Peyer's patch (tissue), 4 donors: ENCODE results near the gene NDUFS2.

ENCODE experiments used
- POLR2A ChIP-seq, 2 donors: fragments of 450-650 bp; IDR thresholded peaks; one replicate each; pipeline ENCODE4 v1.5.1; 2017; ENCODE audit warnings: antibody characterized with exemption in 2 of 2, mild to moderate bottlenecking in 2 of 2, moderate library complexity in 2 of 2
- TF ChIP-seq, protein P1 (sequence below), 6 experiments: fragments of 450-650 bp in 4 of 6; fragments of 200-600 bp in 2 of 6; sonication (generic) in 1 of 6; IDR thresholded peaks; one replicate each; pipeline ENCODE4 v1.5.1; 2017 to 2019; ENCODE audit warnings: antibody characterized with exemption in 6 of 6, mild to moderate bottlenecking in 3 of 6, moderate library complexity in 1 of 6

DNA sequence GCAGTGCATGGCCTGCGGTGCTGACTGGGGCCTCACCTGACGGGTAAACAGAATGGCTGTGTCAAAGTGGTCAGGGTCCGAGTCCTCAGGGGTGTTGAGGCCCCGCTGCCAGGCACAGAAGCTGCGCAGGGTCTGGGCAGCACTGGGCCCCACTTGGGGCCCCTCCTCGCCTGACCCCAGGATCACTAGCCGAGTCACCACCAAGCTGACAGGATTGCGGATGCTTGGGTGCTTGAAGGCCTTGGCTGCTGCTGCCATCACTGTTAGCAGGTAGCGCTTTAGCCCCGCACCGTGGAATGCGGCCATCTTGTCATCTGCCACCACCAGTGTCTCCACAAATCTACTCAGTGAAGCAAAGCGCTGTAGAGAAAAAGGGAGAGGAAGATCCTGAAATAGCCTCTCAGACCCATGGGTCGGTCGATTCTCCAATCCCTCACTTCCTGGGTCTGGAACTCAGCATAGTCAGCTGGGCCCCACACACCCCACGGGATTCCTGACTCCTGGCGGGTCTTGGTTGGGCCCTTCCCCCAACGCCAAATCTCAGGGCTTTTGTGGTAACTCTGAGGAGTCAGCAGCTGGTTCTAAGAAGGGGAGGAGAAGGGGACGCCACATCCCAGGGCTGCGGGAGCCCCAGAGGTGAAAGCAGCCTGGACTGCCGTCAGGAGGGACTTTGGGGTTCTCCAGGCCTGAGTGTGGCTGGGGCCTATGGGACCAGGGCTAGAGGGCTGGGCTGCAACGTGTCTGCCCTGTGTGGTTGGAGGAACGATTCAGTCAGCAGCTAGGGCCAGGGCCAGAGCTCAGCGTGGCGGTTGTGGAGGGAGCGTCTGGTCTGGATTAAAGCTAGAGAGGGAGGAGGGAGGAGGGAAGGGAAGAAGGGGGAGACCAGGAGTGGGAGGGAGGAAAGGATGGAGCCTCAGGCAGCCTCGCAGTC is 5.4 kb upstream of the NDUFS2 start:
- TF ChIP-seq, protein P1, sequence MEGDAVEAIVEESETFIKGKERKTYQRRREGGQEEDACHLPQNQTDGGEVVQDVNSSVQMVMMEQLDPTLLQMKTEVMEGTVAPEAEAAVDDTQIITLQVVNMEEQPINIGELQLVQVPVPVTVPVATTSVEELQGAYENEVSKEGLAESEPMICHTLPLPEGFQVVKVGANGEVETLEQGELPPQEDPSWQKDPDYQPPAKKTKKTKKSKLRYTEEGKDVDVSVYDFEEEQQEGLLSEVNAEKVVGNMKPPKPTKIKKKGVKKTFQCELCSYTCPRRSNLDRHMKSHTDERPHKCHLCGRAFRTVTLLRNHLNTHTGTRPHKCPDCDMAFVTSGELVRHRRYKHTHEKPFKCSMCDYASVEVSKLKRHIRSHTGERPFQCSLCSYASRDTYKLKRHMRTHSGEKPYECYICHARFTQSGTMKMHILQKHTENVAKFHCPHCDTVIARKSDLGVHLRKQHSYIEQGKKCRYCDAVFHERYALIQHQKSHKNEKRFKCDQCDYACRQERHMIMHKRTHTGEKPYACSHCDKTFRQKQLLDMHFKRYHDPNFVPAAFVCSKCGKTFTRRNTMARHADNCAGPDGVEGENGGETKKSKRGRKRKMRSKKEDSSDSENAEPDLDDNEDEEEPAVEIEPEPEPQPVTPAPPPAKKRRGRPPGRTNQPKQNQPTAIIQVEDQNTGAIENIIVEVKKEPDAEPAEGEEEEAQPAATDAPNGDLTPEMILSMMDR (IDR thresholded peaks at IDR 0.05), result no peak
- no peak for TF ChIP-seq POLR2A (IDR thresholded peaks at IDR 0.05)
